Osteocyte (in vitro differentiated cells): ENCODE measurements around the gene ZNF783. TPM values are rescaled to one million over a fixed set of nuclear protein-coding genes. Genes with fewer than 3 reads are reported as not detected.
"Not testable (repeated sequence)": the region's sequence is repeated elsewhere in the genome, so short reads cannot be mapped to it uniquely, and the experiment has no call there.

ENCODE experiments used
- DNase-seq: peaks from one replicate; pipeline ENCODE4 v3.0.0; 2021; ENCODE audit warnings: mixed read lengths; ENCODE audit not compliant: unreplicated experiment; ENCODE audit errors: extremely low spot score
- H3K27ac Mint-ChIP-seq: one replicate; pipeline ENCODE4 v1.8.0; 2021; ENCODE audit warnings: mild to moderate bottlenecking, mixed read lengths; ENCODE audit not compliant: unreplicated experiment
- H3K27me3 Mint-ChIP-seq: one replicate; pipeline ENCODE4 v1.8.0; 2021; ENCODE audit warnings: mixed read lengths; ENCODE audit not compliant: unreplicated experiment
- H3K36me3 Mint-ChIP-seq: one replicate; pipeline ENCODE4 v1.8.0; 2021; ENCODE audit warnings: mixed read lengths; ENCODE audit not compliant: unreplicated experiment
- H3K4me1 Mint-ChIP-seq: one replicate; pipeline ENCODE4 v1.8.0; 2021; ENCODE audit warnings: mixed read lengths; ENCODE audit not compliant: unreplicated experiment
- H3K4me3 Mint-ChIP-seq: one replicate; pipeline ENCODE4 v1.8.0; 2021; ENCODE audit warnings: mild to moderate bottlenecking, moderate library complexity, mixed read lengths; ENCODE audit not compliant: unreplicated experiment
- H3K9me3 Mint-ChIP-seq: one replicate; pipeline ENCODE4 v1.8.0; 2021; ENCODE audit warnings: mixed read lengths; ENCODE audit not compliant: unreplicated experiment
- CTCF ChIP-seq: fragments of 200-600 bp; sonication (generic); IDR thresholded peaks from 2 replicates; pipeline ENCODE4 v1.5.0; 2021; ENCODE audit warnings: antibody characterized with exemption, mild to moderate bottlenecking, moderate library complexity
- total RNA-seq: library from RNA; stranded (reverse); gene quantifications from 2 replicates; pipeline ENCODE4 v1.2.1, GENCODE V29; 2021

The ZNF783 gene
- total RNA-seq, 1 donor from 2014 or later: 26.0 TPM

- H3K4me1 Mint-ChIP-seq: no peaks in the 10 kb centered on the region
- H3K27me3 Mint-ChIP-seq: peaks cover 34% of the 10 kb centered on the region
- H3K4me3 Mint-ChIP-seq: no peak overlapping the region
- peaks cover 4% of the 10 kb centered on the region for H3K9me3 Mint-ChIP-seq
- H3K36me3 Mint-ChIP-seq: no peaks in the 10 kb centered on the region
- no peak overlapping the region for H3K27ac Mint-ChIP-seq
- DNase-seq: no peak
- no peak for TF ChIP-seq CTCF
These were observed 54.6 kb downstream of the ZNF783 start for GRCh38 chr7:149316606-149317005.

- Mint-ChIP-seq H3K36me3 (no peaks in the 10 kb centered on the region), H3K9me3 (peaks cover 4% of the 10 kb centered on the region), H3K27me3 (peaks cover 34% of the 10 kb centered on the region), H3K27ac (no peak overlapping the region), H3K4me1 (peaks cover 9% of the 10 kb centered on the region), H3K4me3 (no peak overlapping the region)
- no peak for TF ChIP-seq CTCF
- DNase-seq: no peak
These were observed 55.5 kb downstream of the ZNF783 start for GRCh38 chr7:149317496-149317895.

- peaks cover 34% of the 10 kb centered on the region for H3K27me3 Mint-ChIP-seq
- TF ChIP-seq CTCF: no peak
- no peak overlapping the region for H3K4me3 Mint-ChIP-seq
- H3K27ac Mint-ChIP-seq: no peak overlapping the region
- peaks cover 4% of the 10 kb centered on the region for H3K9me3 Mint-ChIP-seq
- no peak for DNase-seq
- peaks cover 10% of the 10 kb centered on the region for H3K4me1 Mint-ChIP-seq
- H3K36me3 Mint-ChIP-seq: no peaks in the 10 kb centered on the region
These were observed 56.1 kb downstream of the ZNF783 start for GRCh38 chr7:149317986-149318672.

- H3K9me3 Mint-ChIP-seq: peaks cover 4% of the 10 kb centered on the region
- no peak for DNase-seq
- no peak overlapping the region for H3K4me3 Mint-ChIP-seq
- H3K27me3 Mint-ChIP-seq: peaks cover 27% of the 10 kb centered on the region
- no peak for TF ChIP-seq CTCF
- peaks cover 10% of the 10 kb centered on the region for H3K4me1 Mint-ChIP-seq
- H3K27ac Mint-ChIP-seq: no peak overlapping the region
- no peaks in the 10 kb centered on the region for H3K36me3 Mint-ChIP-seq
These were observed 57.4 kb downstream of the ZNF783 start for GRCh38 chr7:149319376-149319775.

GRCh38 chr7:149320313-149321124, 58.5 kb downstream of the ZNF783 start:
- Mint-ChIP-seq H3K9me3 (peaks cover 4% of the 10 kb centered on the region), H3K4me1 (peaks cover 10% of the 10 kb centered on the region), H3K27me3 (peaks cover 23% of the 10 kb centered on the region), H3K4me3 (no peak overlapping the region), H3K27ac (no peak overlapping the region), H3K36me3 (no peaks in the 10 kb centered on the region)
- TF ChIP-seq CTCF: no peak
- DNase-seq: no peak

GRCh38 chr7:149321125-149321905, 59.3 kb downstream of the ZNF783 start:
- H3K9me3 Mint-ChIP-seq: not testable (repeated sequence)

More at GRCh38 chr7:149321125-149321905, 59.3 kb downstream of the ZNF783 start:
- Mint-ChIP-seq H3K4me3 (peak overlapping the region; percentile 51), H3K27ac (peak overlapping the region; percentile 33), H3K4me1 (peaks cover 10% of the 10 kb centered on the region), H3K27me3 (peaks cover 21% of the 10 kb centered on the region)
- DNase-seq, H3K36me3 Mint-ChIP-seq: not testable (repeated sequence)
